ENCODE measurements around the gene HSPG2. TPM values are rescaled to one million over a fixed set of nuclear protein-coding genes. Genes with fewer than 3 reads are reported as not detected.

HSPG2 gene
- total and polyA plus RNA-seq, 4 donors: 49.6 to 85.8 (median 64.8) TPM

DNA sequence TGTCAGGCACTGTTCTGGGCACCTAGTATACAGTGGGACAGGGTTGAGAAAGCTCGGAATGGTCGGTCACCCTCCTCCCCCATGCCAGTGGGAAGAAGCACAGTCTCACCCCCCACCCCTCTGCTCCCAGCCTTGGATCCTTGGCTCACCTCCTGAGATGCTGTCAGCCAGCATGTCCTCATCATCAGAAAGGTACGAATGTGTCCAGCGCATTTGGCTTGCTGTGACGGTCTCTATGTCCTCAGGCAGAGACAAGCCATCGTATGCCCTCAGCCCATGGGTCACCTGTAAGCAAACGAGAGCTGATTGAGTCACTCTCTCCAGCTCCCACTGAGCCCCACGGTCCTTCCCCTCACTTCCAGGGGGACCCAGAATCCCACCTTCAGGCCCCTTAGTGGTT is 41.1 kb downstream of the HSPG2 start:
- 78% methylated on average over 7 of the region's 8 CpGs for WGBS (ENCODE audit: insufficient coverage)
- Histone ChIP-seq H3K4me1 (ENCODE audit: control insufficient read depth, insufficient read depth, low read length) (peaks cover 81% of the 10 kb centered on the region), H3K27ac (ENCODE audit: low read depth, low read length) (peak overlapping the region; percentile 80), H3K27me3 (ENCODE audit: control insufficient read depth, insufficient read depth, low read length) (no peaks in the 10 kb centered on the region), H3K9me3 (ENCODE audit: control insufficient read depth, insufficient read depth, low read length) (no peaks in the 10 kb centered on the region), H3K36me3 (ENCODE audit: control insufficient read depth, insufficient read depth, low read length) (peaks cover 34% of the 10 kb centered on the region), H3K4me3 (ENCODE audit: low read depth, low read length) (no peak overlapping the region)
- DNase-seq (ENCODE audit: low read depth in 4 of 6, low spot score in 6 of 6): no peak

DNA sequence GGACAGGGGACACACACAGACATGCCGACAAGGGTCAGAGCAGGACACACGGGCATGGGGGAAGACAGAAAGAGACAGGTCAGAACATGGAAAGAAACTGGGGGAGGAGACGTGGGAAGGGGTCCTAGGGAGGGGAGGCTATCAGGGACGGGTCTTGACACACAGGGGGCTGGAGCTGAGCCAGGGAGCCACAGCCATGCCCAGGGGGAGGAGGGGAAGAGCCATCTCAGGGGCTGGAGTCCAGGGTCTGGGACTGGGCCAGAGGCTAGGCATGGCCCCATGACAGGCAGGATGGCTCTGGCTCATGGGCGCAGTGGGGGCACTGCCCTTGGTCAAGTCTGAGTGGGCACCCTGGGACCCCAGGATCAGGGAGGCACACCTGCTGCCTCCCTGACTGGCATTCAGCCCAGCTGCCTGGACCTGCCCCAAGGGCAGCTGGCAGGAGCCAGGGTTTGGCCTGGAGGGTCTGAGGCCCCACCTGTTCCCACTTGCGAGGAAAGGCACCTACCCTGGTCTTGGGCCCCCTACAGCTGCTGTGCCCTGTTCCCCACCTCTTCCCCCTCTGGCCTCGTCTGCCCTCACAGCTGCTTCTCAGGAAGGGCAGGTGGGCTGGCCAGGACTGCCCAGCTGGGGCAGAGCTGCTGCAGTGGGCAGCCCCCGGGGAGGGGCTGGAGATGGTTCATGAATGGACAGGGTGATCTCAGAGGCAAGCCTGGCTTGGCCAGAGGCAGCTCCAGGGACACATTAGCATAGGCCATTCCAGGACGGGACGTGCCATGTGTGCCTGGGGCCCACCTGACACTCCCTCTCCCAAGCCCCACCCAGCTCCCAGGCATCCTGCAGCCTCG is 42.9 kb downstream of the HSPG2 start:
- Histone ChIP-seq H3K4me3 (ENCODE audit: low read depth, low read length) (no peak overlapping the region), H3K9me3 (ENCODE audit: control insufficient read depth, insufficient read depth, low read length) (no peaks in the 10 kb centered on the region), H3K4me1 (ENCODE audit: control insufficient read depth, insufficient read depth, low read length) (peaks cover 73% of the 10 kb centered on the region), H3K36me3 (ENCODE audit: control insufficient read depth, insufficient read depth, low read length) (peaks cover 41% of the 10 kb centered on the region), H3K27ac (ENCODE audit: low read depth, low read length) (peak overlapping the region; percentile 27), H3K27me3 (ENCODE audit: control insufficient read depth, insufficient read depth, low read length) (no peaks in the 10 kb centered on the region)
- no peak for DNase-seq (ENCODE audit: low read depth in 4 of 6, low spot score in 6 of 6)
- 74% methylated on average over 11 of the region's 11 CpGs for WGBS (ENCODE audit: insufficient coverage)

DNA sequence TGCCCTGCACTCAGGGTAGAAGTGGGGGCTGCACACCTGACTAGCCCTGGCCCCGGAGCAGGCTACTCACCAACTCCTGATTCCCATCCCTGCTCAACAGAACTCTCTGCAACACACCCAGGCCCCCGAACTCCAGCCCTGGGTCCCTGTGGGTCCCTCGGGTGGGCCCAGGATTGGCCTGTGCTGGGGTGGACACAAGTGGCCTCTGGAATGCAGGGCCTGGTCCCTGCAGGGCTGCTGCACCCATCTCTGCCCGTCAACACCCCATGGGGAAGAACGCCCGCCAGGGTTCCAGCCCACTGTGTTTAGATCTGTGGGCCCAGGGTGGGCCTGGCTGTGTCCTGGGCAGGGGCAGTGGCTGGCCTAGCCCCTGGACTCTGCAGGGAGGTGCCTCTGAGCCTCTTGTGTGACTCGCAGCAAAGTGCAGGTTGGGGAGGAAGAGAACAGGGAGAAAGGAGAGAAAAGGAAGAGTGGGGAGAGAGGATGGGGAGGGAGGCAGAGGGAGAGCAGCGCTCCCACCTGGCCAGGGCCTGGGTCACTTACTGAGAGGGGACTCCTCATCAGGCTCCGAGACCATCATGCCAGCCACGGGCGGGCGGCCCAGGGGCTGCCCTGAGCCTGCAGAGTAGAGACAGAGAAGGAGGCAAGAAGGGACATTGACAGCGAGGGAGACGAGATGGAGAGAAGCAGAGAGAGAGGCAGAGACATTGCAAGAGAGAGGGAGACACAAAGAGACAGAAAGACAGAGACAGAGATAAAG is 43.9 kb downstream of the HSPG2 start:
- Histone ChIP-seq H3K27ac (ENCODE audit: low read depth, low read length) (peak overlapping the region; percentile 52), H3K4me3 (ENCODE audit: low read depth, low read length) (no peak overlapping the region), H3K4me1 (ENCODE audit: control insufficient read depth, insufficient read depth, low read length) (peaks cover 64% of the 10 kb centered on the region), H3K9me3 (ENCODE audit: control insufficient read depth, insufficient read depth, low read length) (no peaks in the 10 kb centered on the region), H3K36me3 (ENCODE audit: control insufficient read depth, insufficient read depth, low read length) (peaks cover 46% of the 10 kb centered on the region), H3K27me3 (ENCODE audit: control insufficient read depth, insufficient read depth, low read length) (no peaks in the 10 kb centered on the region)
- WGBS (ENCODE audit: insufficient coverage): 91% methylated on average over 10 of the region's 14 CpGs
- DNase-seq (ENCODE audit: low read depth in 4 of 6, low spot score in 6 of 6): no peak

DNA sequence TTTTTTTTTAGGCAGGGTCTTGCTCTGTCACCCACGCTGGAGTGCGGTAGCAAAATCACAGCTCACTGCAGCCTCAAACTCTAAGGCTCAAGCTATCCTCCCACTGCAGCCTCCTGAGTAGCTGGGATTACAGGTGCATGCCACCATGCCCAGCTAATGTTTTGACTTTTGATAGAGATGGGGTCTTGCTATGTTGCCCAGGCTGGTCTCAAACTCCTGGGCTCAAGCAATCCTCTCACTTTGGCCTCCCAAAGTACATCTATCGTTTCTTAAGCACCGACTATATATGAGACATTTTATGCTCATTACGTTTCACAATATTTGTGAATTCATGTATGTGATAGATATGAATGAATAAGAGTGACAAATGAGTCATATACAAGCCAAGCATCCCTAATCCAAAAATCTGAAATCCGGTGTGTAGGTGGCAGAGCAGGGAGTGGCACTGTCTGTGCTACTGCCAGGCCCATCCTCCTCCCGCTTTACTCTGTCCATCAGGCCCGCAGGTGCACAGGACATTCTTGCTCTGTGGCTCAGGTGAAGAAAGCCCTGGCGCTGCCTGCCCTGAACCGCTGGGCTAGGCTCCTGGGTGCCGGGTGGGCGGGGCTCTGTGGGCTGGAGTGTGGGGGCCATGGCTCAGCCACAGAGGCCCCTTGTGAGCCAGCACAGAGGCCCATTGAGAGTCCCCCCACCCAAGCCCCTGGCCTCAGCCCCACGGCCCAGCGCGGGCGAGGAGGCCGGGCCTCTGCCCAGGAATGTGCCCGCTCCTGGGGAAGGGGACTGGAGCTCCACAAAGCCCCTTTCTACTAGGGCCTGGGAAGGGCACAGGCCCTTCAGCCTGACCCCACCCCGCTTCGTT is 45.3 kb downstream of the HSPG2 start:
- Histone ChIP-seq H3K9me3 (ENCODE audit: control insufficient read depth, insufficient read depth, low read length) (no peaks in the 10 kb centered on the region), H3K4me3 (ENCODE audit: low read depth, low read length) (no peak overlapping the region), H3K27me3 (ENCODE audit: control insufficient read depth, insufficient read depth, low read length) (no peaks in the 10 kb centered on the region), H3K4me1 (ENCODE audit: control insufficient read depth, insufficient read depth, low read length) (peaks cover 56% of the 10 kb centered on the region), H3K27ac (ENCODE audit: low read depth, low read length) (peak overlapping the region; percentile 52), H3K36me3 (ENCODE audit: control insufficient read depth, insufficient read depth, low read length) (peaks cover 60% of the 10 kb centered on the region)
- peak in 1 of 6 donors; percentile 53 for DNase-seq (ENCODE audit: low read depth in 4 of 6, low spot score in 6 of 6)
- 76% methylated on average over 17 of the region's 20 CpGs for WGBS (ENCODE audit: insufficient coverage)

- H3K27ac ChIP-seq (ENCODE audit: low read depth, low read length): no peak overlapping the region
- no peak for DNase-seq (ENCODE audit: low read depth in 4 of 6, low spot score in 6 of 6)
- H3K27me3 ChIP-seq (ENCODE audit: control insufficient read depth, insufficient read depth, low read length): no peaks in the 10 kb centered on the region
- WGBS (ENCODE audit: insufficient coverage): 91% methylated on average over 4 of the region's 6 CpGs
- H3K9me3 ChIP-seq (ENCODE audit: control insufficient read depth, insufficient read depth, low read length): no peaks in the 10 kb centered on the region
- no peak overlapping the region for H3K4me3 ChIP-seq (ENCODE audit: low read depth, low read length)
- peaks cover 64% of the 10 kb centered on the region for H3K36me3 ChIP-seq (ENCODE audit: control insufficient read depth, insufficient read depth, low read length)
- peaks cover 48% of the 10 kb centered on the region for H3K4me1 ChIP-seq (ENCODE audit: control insufficient read depth, insufficient read depth, low read length)
Measured at GRCh38 chr1:21891081-21891480, 46.0 kb downstream of the HSPG2 start.

DNA sequence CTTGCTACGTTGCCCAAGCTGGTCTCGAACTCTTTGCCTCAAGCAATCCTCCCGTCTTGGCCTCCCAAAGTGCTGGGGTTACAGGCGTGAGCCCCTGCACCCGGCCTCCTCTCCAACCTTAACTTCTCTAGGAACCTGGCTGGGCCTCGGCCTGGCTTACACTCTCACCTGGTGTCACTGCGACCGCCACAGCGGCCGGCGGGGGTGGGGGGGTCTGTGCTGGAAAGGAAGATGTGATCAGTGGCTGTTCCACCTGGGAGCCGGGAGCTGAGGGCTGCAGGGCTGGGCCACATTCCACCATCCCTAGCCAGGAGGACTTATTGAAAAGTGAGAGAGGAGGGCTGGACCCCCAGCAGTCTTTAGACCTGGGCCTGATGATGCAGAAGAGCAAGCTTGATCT is 48.6 kb downstream of the HSPG2 start:
- Histone ChIP-seq H3K4me3 (ENCODE audit: low read depth, low read length) (no peak overlapping the region), H3K9me3 (ENCODE audit: control insufficient read depth, insufficient read depth, low read length) (no peaks in the 10 kb centered on the region), H3K36me3 (ENCODE audit: control insufficient read depth, insufficient read depth, low read length) (peaks cover 64% of the 10 kb centered on the region), H3K27ac (ENCODE audit: low read depth, low read length) (no peak overlapping the region), H3K4me1 (ENCODE audit: control insufficient read depth, insufficient read depth, low read length) (peaks cover 24% of the 10 kb centered on the region), H3K27me3 (ENCODE audit: control insufficient read depth, insufficient read depth, low read length) (no peaks in the 10 kb centered on the region)
- DNase-seq (ENCODE audit: low read depth in 4 of 6, low spot score in 6 of 6): no peak
- 98% methylated on average over 5 of the region's 12 CpGs for WGBS (ENCODE audit: insufficient coverage)

GRCh38 chr1:21887796-21888195 is 49.3 kb downstream of the HSPG2 start:
- peaks cover 60% of the 10 kb centered on the region for H3K36me3 ChIP-seq (ENCODE audit: control insufficient read depth, insufficient read depth, low read length)
- 89% methylated on average over 6 of the region's 11 CpGs for WGBS (ENCODE audit: insufficient coverage)
- DNase-seq (ENCODE audit: low read depth in 4 of 6, low spot score in 6 of 6): no peak
- no peaks in the 10 kb centered on the region for H3K27me3 ChIP-seq (ENCODE audit: control insufficient read depth, insufficient read depth, low read length)
- H3K27ac ChIP-seq (ENCODE audit: low read depth, low read length): no peak overlapping the region
- no peaks in the 10 kb centered on the region for H3K9me3 ChIP-seq (ENCODE audit: control insufficient read depth, insufficient read depth, low read length)
- H3K4me1 ChIP-seq (ENCODE audit: control insufficient read depth, insufficient read depth, low read length): peaks cover 17% of the 10 kb centered on the region
- H3K4me3 ChIP-seq (ENCODE audit: low read depth, low read length): no peak overlapping the region

DNA sequence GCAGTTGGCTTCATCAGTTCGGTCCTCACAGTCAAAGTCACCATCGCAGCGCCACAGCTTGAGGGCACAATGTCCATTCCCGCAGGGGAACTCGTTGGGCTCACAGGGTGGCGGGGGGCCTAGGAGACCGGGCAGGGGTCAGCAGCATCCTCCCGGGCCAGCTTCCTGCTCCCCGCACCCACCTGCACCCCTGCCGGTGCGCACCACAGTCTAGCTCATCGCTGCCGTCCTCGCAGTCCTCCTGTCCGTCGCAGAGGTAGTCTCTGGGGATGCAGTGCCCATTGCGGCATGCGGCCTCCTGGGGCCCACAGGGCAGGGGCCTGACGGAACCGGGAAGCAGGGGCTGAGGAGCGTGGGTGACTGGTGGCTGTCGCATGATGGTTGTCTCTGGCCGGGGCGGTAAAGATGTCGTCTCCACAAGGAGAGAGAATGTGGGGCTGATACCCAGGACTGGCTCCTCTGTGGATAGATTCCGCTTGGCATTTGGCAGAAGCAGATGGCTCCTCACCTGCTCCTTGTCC is 49.8 kb downstream of the HSPG2 start:
- WGBS (ENCODE audit: insufficient coverage): 92% methylated on average over 26 of the region's 26 CpGs
- Histone ChIP-seq H3K36me3 (ENCODE audit: control insufficient read depth, insufficient read depth, low read length) (peaks cover 58% of the 10 kb centered on the region), H3K27ac (ENCODE audit: low read depth, low read length) (no peak overlapping the region), H3K4me1 (ENCODE audit: control insufficient read depth, insufficient read depth, low read length) (peaks cover 12% of the 10 kb centered on the region), H3K9me3 (ENCODE audit: control insufficient read depth, insufficient read depth, low read length) (no peaks in the 10 kb centered on the region), H3K27me3 (ENCODE audit: control insufficient read depth, insufficient read depth, low read length) (no peaks in the 10 kb centered on the region), H3K4me3 (ENCODE audit: low read depth, low read length) (no peak overlapping the region)
- DNase-seq (ENCODE audit: low read depth in 4 of 6, low spot score in 6 of 6): no peak

Data from spinal cord (tissue), 10 donors.